HG03575 (cell line): ENCODE results near the gene GSK3B.

Source experiments
- ATAC-seq: cut with Tn5 transposase; IDR thresholded peaks from one replicate; pipeline ENCODE4 v1.9.1; 2021; ENCODE audit not compliant: unreplicated experiment, insufficient number of reproducible peaks, low FRiP score; ENCODE audit errors: extremely low read depth

GSK3B gene

DNA sequence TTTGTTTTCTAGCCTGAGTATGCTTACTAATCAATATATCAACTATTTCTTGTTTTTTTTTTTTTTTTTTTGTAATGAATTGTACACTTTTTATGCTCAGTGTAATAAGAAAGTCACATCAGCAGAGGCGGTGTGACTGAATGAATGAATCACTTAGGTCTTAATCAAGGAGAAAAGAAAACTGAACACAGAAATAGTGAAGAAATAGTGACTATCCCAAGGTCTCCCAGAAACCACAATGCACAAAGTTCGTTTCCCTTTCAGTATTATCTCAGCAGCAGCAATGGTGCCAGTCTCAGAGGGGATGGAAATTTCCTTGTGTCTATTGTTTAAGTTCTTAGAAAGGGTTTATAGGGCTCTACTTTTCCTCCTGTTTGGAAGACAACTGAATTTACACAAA, 231.6 kb downstream of the GSK3B start:
- no peak for ATAC-seq

DNA sequence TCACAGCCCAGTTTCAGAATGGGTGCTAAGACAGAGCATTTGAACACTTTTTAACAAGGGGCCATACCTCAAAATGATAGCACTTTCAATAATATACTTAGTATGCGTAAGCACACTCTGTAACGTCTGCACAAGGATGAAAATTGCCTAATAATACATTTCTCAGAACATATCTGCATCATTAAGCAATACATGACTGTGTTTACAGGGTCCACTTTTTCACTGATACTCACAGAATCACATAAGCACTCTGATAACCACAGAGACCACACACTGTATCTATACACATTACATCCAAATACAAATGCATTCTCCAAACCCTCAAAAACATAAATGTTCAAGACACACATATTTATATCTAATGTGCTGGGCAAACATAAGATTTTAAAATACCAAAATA, 232.6 kb downstream of the GSK3B start:
- no peak for ATAC-seq

DNA sequence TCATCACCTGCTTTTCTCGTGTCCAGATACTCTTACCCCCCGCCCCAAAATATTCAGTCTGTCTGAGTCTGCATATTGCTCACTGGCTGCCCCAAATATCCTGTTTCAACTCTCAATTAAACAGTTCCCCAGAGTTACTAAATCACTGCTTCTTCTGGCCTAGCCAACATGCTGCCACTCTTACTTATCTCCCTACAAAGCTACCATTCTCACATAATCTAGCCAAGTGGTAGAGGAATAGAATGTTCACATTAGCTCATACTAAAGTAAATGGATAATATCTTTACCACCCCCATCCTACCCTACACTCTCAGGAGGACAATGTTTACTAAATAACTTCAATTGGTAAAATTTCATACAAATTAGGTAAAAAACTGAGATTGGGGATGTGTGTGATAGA, 234.5 kb downstream of the GSK3B start:
- no peak for ATAC-seq

DNA sequence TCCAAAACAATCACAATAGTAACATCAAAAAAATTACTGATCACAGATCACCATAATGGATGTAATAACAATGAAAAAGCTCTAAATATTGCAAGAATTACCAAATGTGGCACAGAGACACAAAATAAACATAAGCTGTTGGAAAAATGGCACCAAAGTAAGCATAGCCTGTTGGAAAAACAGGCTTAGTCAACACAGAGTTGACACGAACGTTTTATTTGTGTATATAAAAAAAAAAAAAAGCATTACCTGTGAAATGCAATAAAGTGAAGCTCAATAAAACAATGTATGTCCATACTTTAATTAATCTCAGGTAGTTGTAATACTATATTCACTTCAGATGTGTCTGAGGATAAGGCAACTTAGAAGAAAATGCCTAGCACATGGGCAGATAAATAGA, 235.3 kb downstream of the GSK3B start:
- ATAC-seq, result no peak

DNA sequence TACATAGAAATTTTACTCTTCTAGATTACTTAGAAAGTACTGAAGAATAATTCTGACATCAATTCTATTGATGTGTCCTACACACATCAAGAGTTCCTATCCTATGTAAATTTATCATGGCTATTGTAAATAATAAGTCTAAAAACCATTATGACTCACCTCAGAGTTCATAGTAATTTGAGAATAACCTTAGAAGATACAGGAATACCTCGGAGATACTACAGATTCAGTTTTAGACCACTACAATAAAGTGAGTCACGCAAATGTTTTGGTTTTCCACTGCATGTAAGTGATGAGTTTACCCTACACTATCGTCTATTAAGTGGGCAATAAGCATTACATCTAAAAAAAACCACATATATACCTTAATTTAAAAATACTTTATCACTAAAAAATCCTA, 237.6 kb downstream of the GSK3B start:
- no peak for ATAC-seq

DNA sequence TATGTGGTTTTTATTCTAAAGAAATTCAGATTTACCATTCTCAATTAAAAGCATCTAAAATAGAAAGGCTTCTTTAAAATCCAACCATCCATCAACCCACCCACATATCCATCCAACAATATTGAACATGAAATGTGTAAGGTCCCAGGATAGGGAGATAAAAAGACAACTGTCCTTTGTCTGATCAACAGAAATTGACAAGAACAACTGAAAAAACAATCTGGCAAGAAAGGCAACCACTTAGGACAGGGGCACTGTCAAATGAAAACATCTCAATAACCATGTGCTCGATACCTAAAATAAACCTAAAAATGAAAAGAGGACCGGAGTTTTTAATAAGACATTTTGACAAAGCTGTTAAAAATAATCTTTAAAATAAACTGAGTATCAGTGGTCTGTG, 245.1 kb downstream of the GSK3B start:
- ATAC-seq, result no peak

DNA sequence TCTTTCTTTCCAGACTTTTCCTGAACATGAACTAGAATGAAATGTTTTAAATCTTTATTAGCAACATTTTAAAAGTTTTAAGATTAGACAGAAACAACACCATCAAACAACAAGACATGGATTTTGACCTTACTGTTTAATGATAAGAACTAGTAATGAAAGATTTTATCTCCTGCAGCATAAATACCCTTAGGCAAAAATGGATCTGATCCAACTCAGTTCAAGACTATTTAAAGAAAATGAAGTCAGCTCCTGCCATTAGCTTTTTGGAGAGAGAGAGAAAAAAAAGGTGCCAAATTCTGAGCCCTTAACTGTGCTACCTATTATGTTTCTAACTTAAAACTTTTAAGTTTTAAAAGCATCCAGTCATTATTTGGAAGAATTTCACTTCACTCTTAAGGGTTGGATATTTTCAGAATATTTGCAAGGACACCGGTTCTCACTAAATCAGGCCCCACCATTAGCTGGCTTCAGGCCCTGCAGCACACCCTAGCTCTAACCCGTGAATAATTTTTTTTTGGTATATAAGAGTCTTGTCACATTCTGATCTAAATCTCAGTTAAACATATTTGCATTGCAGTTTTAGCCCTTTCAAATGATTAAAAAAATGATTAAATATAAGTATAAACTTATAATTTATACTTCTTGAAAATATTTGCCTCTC, 252.3 kb downstream of the GSK3B start:
- ATAC-seq, result no peak

DNA sequence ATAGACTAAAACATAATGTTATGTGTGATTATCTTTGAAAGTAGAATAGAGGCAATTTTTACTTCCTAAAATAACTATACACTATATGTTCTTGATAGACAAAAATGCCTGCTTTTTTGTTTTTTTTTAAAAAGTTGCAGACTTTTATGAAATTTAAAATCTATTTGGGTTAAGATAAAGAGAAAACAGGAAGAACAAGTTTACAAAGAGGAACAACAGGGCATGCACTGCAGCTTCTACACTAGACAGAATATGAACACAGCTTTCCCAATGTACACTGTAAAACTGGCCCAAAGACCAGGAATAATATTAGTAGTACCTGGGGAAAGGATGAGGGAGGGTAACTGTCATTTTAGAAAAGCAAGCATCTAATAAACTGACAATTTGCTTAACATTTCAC, 258.7 kb downstream of the GSK3B start:
- no peak for ATAC-seq

DNA sequence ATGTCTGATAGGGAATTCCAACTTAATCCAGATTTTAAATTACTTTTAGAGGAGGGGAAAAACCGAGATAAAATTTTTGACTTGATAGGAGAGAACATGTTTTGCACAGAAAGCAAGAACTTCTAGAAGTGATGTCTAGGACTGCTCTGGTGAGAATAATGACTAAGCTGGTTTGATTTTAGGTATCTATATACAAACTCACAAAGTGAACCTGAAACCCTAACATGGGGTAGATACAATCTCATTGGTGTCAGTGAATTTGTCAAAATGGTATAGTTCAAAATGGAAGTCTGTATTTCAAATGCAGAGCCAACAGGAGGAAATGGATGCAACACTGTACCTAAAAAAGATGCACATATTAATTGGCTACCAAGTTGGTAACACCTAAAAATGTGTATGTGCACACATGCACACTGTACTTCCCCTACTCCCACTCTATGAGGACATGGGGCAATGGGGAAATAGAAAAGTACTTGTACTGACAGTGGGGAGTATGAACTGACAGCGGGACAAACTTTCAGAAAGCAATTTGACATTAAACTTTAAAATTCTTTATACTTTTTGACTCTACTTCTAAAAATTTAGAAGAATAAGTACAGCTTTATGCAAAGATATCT, 259.4 kb downstream of the GSK3B start:
- ATAC-seq, result no peak

DNA sequence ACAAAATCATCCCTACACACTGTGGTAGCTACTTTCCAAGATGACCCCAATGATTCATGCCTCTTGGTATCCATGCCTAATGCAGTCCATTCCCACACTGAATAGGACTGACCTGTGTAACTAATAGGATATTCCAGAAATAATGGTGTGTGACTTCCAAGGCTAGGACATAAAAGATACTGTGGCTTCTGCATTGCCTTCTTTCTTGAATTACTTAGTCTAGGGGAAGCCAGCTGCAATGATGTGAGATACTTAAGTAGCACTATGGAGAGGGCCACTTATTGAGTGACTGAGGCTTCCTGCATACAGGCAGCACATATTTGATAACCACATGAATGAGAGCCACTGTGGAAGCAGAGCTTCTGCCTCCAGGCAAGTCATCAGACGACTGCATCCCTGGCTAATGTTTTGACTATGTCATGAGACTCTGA, 262.3 kb downstream of the GSK3B start:
- ATAC-seq, result no peak

DNA sequence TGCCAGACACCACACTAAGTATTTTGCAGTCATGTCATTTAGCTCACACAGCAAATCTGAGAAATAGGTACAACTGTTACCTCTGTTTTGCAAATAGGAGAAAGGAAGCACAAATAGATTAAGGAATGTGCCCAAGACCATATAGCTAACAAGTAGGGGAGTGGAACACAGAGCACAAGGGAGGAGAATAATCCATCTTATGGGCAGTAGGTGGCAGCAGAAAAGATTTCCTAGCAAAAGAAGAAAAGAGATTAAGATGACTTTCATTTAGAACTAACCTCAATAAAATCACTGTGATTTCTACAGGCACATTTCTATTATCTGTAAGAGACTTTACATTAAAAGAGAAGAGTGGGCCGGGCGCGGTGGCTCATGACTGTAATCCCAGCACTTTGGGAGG, 263.2 kb downstream of the GSK3B start:
- no peak for ATAC-seq

DNA sequence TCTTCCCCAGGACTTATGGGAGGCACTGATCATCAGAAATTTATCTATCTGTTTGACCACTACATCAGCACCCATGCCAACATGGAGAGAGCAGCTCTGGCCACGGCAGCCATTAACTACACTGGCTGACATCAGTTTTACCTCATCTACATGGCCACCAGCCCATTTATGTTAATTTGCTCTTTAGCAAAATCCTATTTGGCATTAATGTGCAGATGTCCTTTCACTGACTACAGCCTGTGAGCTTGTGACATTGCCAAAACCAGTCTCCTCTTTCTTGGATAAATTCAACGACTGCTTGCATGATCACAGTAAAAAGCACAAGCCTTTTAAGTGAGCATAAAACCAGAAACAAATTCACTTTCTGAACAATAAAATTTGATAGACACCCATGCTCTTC, 264.8 kb downstream of the GSK3B start:
- no peak for ATAC-seq

DNA sequence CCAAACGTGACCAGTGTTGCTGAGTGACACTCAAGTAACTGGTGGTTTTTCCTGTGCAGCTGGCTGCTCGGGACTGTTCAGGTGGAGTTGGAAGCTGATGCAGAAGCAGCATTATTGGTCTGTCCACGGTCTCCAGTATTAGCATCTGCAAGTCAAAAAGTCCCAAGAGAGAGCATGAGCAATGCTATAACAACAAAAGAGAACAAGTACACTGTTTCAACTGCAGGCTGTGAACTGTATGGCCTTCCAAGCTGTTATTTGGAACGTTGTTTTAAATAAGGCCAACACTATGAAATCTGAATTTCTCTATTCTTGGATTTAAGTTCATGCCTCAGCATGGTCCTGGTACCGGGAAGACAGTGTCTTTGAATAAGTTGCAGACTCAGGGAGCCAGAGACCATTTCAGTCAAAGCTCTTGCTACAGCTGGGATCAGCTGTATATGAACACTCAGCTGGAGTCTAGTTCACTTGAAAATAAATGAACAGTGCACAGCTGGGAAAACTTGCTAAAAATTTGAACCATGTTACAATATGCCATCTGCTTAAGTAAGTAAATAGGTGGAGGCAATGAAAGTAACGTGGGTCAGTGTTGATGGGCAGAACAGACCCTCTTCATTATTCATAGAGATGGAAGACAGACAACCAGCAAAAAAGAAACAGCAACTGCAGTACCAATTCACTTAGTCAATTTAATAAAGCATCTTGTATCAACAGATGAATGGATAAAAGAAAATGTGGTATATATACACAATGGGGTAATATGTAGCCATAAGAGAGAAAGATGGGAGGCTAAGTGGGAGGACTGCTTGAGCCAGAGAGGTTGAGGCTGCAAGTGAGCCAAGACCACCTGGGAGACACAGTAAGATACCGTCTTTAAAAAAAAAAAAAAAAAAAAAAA, 267.3 kb downstream of the GSK3B start:
- ATAC-seq, result no peak

DNA sequence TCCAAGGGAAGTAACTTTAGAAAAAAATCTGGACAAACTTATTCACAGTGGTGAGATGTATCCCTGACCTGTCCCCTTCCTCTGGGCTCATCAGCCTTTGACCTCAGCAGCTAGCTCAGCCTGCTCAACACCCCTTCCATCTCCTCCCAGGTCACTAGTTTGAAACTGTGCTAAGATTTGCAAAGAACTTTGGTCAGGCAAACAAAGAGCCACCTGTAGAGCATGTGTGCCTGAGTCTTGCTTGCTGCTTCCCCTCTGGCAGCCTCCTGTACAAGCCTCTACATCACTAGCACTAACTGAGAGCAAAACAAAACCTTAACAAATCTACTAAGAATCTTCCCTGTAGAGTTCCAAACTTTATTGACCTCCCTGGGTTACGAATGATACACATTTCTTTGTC, 268.4 kb downstream of the GSK3B start:
- ATAC-seq, result no peak

DNA sequence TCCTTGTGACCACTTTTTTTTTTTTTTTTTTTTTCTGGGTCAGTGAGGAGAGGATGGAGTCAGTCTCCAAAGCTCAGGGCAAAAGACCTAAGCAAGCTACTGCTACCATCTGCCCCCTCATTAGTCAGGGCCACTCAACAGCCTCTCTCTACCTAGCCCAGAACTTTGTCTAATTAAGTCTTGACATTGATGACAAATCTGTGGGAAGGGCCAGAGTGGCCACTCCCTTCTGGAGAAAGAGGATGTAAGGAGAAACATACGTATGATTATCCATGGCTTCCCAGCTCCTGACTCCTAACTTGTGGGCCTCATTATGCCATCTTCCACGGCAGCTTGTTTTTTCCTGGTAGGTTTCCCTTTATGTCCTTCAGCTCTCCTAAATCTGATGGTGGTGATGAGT, 274.4 kb downstream of the GSK3B start:
- no peak for ATAC-seq

DNA sequence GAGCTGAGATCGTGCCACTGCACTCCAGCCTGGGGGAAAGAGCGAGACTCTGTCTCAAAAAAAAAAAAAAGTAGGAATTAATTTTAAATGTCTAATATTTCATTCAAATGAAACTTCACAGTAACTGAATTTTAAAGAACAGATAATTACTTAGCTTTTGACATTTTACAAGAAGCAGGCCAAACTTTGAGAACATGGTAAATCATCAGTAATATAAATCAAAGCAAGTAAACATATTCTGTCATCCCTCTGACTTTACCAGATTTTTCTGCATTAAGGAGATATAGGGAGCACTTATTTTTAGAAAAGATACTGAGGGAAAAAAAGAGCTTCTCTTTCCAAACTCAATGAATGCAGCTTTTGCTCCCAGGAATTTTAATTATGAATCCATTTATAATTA, 275.3 kb downstream of the GSK3B start:
- ATAC-seq, result no peak

DNA sequence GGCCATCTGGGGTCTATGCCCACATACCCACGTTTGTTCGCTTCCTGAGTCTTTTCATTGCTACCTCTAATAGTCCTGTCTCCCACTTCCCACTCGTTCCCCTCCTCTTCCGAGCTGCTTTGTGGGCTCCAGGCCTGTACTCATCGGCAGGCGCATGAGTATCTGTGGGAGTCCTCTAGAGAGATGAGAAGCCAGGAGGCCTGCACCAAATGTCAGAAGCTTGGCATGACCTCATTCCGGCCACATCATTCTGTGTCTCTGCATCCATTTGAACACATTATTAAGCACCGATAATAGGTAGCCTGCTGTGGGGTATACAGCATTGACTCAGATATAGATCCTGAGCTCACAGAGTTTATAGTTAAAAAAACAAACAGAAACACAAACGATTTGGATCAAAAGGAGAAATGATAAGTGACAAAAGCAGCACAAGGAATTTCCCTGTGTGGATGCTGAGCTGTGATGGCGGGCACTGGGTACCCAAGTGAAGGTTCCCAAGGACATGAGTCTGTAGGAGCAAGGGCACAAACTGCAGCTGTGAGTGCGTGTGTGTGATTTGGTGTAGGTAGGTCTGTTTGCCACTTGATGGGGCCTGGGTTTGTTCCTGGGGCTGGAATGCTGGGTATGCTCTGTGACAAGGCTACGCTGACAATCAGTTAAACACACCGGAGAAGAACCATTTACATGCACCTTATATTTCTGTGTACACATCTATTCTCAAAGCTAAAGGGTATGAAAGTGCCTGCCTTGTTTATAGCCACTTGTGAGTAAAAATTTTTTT, 276.5 kb downstream of the GSK3B start:
- ATAC-seq, result no peak

DNA sequence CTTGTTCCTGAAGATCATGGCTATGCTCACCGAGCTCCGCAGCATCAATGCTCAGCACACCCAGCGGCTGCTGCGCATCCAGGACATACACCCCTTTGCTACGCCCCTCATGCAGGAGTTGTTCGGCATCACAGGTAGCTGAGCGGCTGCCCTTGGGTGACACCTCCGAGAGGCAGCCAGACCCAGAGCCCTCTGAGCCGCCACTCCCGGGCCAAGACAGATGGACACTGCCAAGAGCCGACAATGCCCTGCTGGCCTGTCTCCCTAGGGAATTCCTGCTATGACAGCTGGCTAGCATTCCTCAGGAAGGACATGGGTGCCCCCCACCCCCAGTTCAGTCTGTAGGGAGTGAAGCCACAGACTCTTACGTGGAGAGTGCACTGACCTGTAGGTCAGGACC, 277.2 kb downstream of the GSK3B start:
- no peak for ATAC-seq

DNA sequence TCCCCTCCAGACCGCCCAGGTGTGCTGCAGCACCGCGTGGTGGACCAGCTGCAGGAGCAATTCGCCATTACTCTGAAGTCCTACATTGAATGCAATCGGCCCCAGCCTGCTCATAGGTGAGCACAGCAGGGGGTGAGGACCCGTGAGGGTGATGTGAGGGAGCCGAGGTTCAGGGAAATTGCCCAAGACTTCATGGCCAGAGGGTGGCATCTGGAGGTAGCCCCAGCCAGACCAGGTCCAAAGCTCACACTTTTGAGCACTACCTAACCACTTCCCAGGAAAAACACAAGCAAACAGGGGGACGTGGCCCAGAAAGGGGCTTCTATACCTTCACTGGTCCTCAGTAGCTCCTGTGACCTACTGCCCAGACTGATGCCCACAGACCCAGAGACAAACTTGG, 278.5 kb downstream of the GSK3B start:
- no peak for ATAC-seq
